Measurements from ENCODE around the gene B3GAT2.

- TF ChIP-seq CTCF (IDR thresholded peaks at IDR 0.05): no peak
- no peak for TF ChIP-seq POLR2A (IDR thresholded peaks at IDR 0.05)
Observed at GRCh38 chr6:70844301-70844700, 112.6 kb downstream of the B3GAT2 start.
